PC-3 (cell line): ENCODE data around the gene SNAI3. TPM values are rescaled to one million over a fixed set of nuclear protein-coding genes. Genes with fewer than 3 reads are reported as not detected.

Experiments used
- ATAC-seq: fragments of 200-7000 bp; cut with Tn5 transposase; 2 replicates; pipeline ENCODE4 v1.9.1; 2020; ENCODE audit warnings: mild to moderate bottlenecking, moderate library complexity
- BruUV-seq: library from RNA; stranded (reverse); fragments of 400-500 nt; replicated peaks from 2 replicates; lab custom pipeline; 2021; lab: Mats Ljungman, UMichigan
- CTCF ChIA-PET: fragments of 300-600 bp; sonication (Branson Sonifier 250); formaldehyde crosslinking; loops from one replicate; lab custom pipeline; 2022; ENCODE audit warnings: antibody characterized with exemption; lab: Charles Lee
- POLR2A ChIA-PET: fragments of 300-600 bp; sonication (Branson Sonifier 250); formaldehyde crosslinking; loops from one replicate; lab custom pipeline; 2022; ENCODE audit warnings: antibody characterized with exemption; ENCODE audit not compliant: unreplicated experiment; lab: Charles Lee
- DNase-seq: peaks from one replicate; pipeline ENCODE4 v3.0.0-alpha.2; 2015
- H2AFZ ChIP-seq: fragments of 300-600 bp; sonication (generic); 2 replicates; pipeline ENCODE4 v1.6.0; 2016; ENCODE audit warnings: antibody characterized with exemption, low read length
- H3F3A ChIP-seq: fragments of 300-600 bp; sonication (generic); one replicate; pipeline ENCODE4 v1.6.0; 2017; ENCODE audit warnings: antibody characterized with exemption, low read length, control low read depth, mild to moderate bottlenecking; ENCODE audit not compliant: unreplicated experiment
- H3K27ac ChIP-seq: fragments of 300-600 bp; sonication (generic); 2 replicates; pipeline ENCODE4 v1.5.1; 2016; ENCODE audit warnings: mild to moderate bottlenecking, low read length
- H3K27me3 ChIP-seq: fragments of 300-600 bp; sonication (generic); 2 replicates; pipeline ENCODE4 v1.6.1; 2016; ENCODE audit warnings: low read length, mixed read lengths
- H3K36me3 ChIP-seq: fragments of 300-600 bp; sonication (generic); 2 replicates; pipeline ENCODE4 v1.6.1; 2016; ENCODE audit warnings: low read depth, mixed run types, low read length, mixed read lengths
- H3K4me1 ChIP-seq: fragments of 300-600 bp; sonication (generic); 2 replicates; pipeline ENCODE4 v1.5.1; 2016; ENCODE audit warnings: low read length; ENCODE audit not compliant: insufficient read depth
- H3K4me2 ChIP-seq: fragments of 300-600 bp; sonication (generic); 2 replicates; pipeline ENCODE4 v1.6.0; 2016; ENCODE audit warnings: low read length
- H3K4me3 ChIP-seq: fragments of 300-600 bp; sonication (generic); 2 replicates; pipeline ENCODE4 v1.5.1; 2016; ENCODE audit warnings: mild to moderate bottlenecking, low read length, mixed read lengths
- H3K79me2 ChIP-seq: fragments of 300-600 bp; sonication (generic); 2 replicates; pipeline ENCODE4 v1.6.1; 2017; ENCODE audit warnings: low read length, mixed read lengths
- H3K9ac ChIP-seq: fragments of 300-600 bp; sonication (generic); 2 replicates; pipeline ENCODE4 v1.6.0; 2016; ENCODE audit warnings: mild to moderate bottlenecking, low read length
- H3K9me2 ChIP-seq: fragments of 300-600 bp; sonication (generic); replicated peaks from 2 replicates; pipeline ENCODE4 v1.6.1; 2016; ENCODE audit warnings: mixed run types, low read length, mixed read lengths
- H3K9me3 ChIP-seq: fragments of 300-600 bp; sonication (generic); 2 replicates; pipeline ENCODE4 v1.6.1; 2016; ENCODE audit warnings: low read length, mixed read lengths
- H4K20me1 ChIP-seq: fragments of 300-600 bp; sonication (generic); 2 replicates; pipeline ENCODE4 v1.6.1; 2016; ENCODE audit warnings: low read length, mixed read lengths
- CTCF ChIP-seq: fragments of 300-600 bp; sonication (generic); conservative IDR thresholded peaks from 2 replicates; pipeline ENCODE4 v1.5.1; 2017; ENCODE audit warnings: antibody characterized with exemption, low read depth, mild to moderate bottlenecking, low read length
- EZH2 ChIP-seq: fragments of 300-600 bp; sonication (generic); IDR thresholded peaks from one replicate; pipeline ENCODE4 v1.6.1; 2017; ENCODE audit warnings: antibody characterized with exemption, mild to moderate bottlenecking, low read length; ENCODE audit not compliant: unreplicated experiment
- EZH2phosphoT487 ChIP-seq: fragments of 300-600 bp; sonication (generic); IDR thresholded peaks from 2 replicates; pipeline ENCODE4 v1.6.1; 2018; ENCODE audit warnings: mild to moderate bottlenecking, antibody characterized with exemption, low read length, borderline replicate concordance
- intact Hi-C: fragments of 100-400 bp; cut with micrococcal nuclease; formaldehyde crosslinking; loops from 2 replicates; pipeline ENCODE4 v1.9.0; 2023
- total RNA-seq: library from RNA; depleted of rRNA; stranded (reverse); fragments of >200 nt; gene quantifications from 2 replicates; pipeline ENCODE4 v1.2.3, GENCODE V29; 2014

Gene SNAI3
- total RNA-seq, 1 experiment from 2014 or later, result 0.22 TPM

GRCh38 chr16:88655053-88655732 is 31.1 kb downstream of the SNAI3 start:
- ChIA-PET CTCF (interaction anchor here (0.6 kb wide), 1 partner anchor 57 kb away, joined by 3 read pairs; no protein-coding TSS in a partner anchor), POLR2A (no interaction called here)
- BruUV-seq, result no TSS peak
- intact Hi-C loops, result no loop called here
- H3K36me3 ChIP-seq, result no peaks in the 10 kb centered on the region
- H3K9ac ChIP-seq, result no peak overlapping the region
- H3F3A ChIP-seq, result no peaks in the 10 kb centered on the region
- no peak overlapping the region for H3K27ac ChIP-seq
- no peaks in the 10 kb centered on the region for H3K27me3 ChIP-seq
- H3K9me3 ChIP-seq, result no peaks in the 10 kb centered on the region
- ATAC-seq (no peak), DNase-seq (no peak)
- no peak overlapping the region for H2AFZ ChIP-seq
- H4K20me1 ChIP-seq, result no peaks in the 10 kb centered on the region
- H3K4me2 ChIP-seq, result no peak overlapping the region
- H3K4me3 ChIP-seq, result no peak overlapping the region
- TF ChIP-seq CTCF (no peak), EZH2phosphoT487 (no peak), EZH2 (no peak)
- no peaks in the 10 kb centered on the region for H3K9me2 ChIP-seq
- no peaks in the 10 kb centered on the region for H3K79me2 ChIP-seq
- no peaks in the 10 kb centered on the region for H3K4me1 ChIP-seq

- Histone ChIP-seq H3K9ac (no peak overlapping the region), H3K4me2 (no peak overlapping the region), H4K20me1 (no peaks in the 10 kb centered on the region), H3K4me3 (no peak overlapping the region), H3K4me1 (no peaks in the 10 kb centered on the region), H3K27me3 (no peaks in the 10 kb centered on the region), H3K79me2 (no peaks in the 10 kb centered on the region), H3K36me3 (no peaks in the 10 kb centered on the region), H3K9me3 (no peaks in the 10 kb centered on the region), H2AFZ (no peak overlapping the region), H3F3A (no peaks in the 10 kb centered on the region), H3K9me2 (no peaks in the 10 kb centered on the region), H3K27ac (no peak overlapping the region)
- TF ChIP-seq EZH2phosphoT487 (no peak), EZH2 (no peak), CTCF (no peak)
- intact Hi-C loops, result no loop called here
- no TSS peak for BruUV-seq
- CTCF ChIA-PET, result no interaction called here
- POLR2A ChIA-PET, result no interaction called here
- DNase-seq (no peak), ATAC-seq (no peak)
These were observed 31.8 kb downstream of the SNAI3 start for GRCh38 chr16:88654363-88655052.
